KOPT-K1 (cell line): ENCODE measurements around the gene FCMR.

Experiments used
- H3K27ac ChIP-seq: fragments of 200-600 bp; sonication (generic); 2 replicates; pipeline ENCODE4 v1.5.1; 2016; ENCODE audit warnings: antibody characterized with exemption, mild to moderate bottlenecking, low read depth, low read length; ENCODE audit not compliant: poor library complexity, severe bottlenecking
- H3K36me3 ChIP-seq: fragments of 200-600 bp; sonication (generic); 2 replicates; pipeline ENCODE4 v1.5.1; 2017; ENCODE audit warnings: antibody characterized with exemption, mild to moderate bottlenecking, low read length, moderate library complexity; ENCODE audit not compliant: insufficient read depth
- H3K9me3 ChIP-seq: fragments of 200-600 bp; sonication (generic); 2 replicates; pipeline ENCODE4 v1.5.1; 2017; ENCODE audit warnings: antibody characterized with exemption, low read length, mild to moderate bottlenecking; ENCODE audit not compliant: insufficient read depth, poor library complexity, severe bottlenecking

Gene FCMR

GRCh38 chr1:206890125-206891060, 31.3 kb downstream of the FCMR start:
- H3K36me3 ChIP-seq, result no peaks in the 10 kb centered on the region
- H3K9me3 ChIP-seq, result no peaks in the 10 kb centered on the region
- H3K27ac ChIP-seq, result no peak overlapping the region

GRCh38 chr1:206887701-206888100, 34.0 kb downstream of the FCMR start:
- H3K36me3 ChIP-seq, result no peaks in the 10 kb centered on the region
- H3K27ac ChIP-seq, result no peak overlapping the region
- H3K9me3 ChIP-seq, result no peaks in the 10 kb centered on the region

GRCh38 chr1:206886831-206887230, 34.9 kb downstream of the FCMR start:
- H3K9me3 ChIP-seq, result no peaks in the 10 kb centered on the region
- H3K27ac ChIP-seq, result no peak overlapping the region
- H3K36me3 ChIP-seq, result no peaks in the 10 kb centered on the region

DNA sequence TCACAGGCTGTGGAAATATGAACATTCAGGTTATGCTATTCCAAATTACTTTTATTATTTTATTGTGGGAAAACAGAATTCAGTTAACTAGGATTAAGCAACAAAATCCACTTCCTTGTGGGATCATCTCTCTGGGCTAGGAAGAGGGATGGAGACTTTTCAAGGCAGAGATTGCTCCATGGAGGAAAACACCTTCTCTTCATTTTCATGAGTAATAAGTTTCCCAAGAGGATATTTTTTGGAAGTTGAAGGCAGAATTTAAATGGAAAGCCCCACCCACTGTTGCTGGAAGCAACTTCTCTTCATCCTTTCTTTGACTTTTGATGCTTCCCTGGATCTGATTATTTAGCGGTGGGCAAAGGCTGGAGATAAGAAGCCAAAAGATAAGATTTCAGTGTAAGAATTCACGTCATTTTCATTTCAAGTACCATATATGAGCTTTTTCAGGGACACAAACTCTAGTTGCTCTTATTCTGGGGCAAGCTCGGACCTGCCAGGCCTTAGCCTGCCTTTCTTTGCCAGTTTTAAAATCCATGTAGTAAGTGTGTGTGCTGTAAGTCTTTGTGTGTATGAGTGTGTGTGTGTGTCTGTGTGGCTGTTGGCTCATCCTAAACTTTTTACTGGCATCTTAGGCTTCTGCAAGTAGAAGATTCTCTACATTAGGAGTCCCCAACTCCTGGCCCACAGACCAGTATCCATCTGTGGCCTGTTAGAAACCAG, 36.2 kb downstream of the FCMR start:
- Histone ChIP-seq H3K9me3 (no peaks in the 10 kb centered on the region), H3K27ac (no peak overlapping the region), H3K36me3 (no peaks in the 10 kb centered on the region)

- peaks cover 6% of the 10 kb centered on the region for H3K9me3 ChIP-seq
- H3K36me3 ChIP-seq, result no peaks in the 10 kb centered on the region
- no peak overlapping the region for H3K27ac ChIP-seq
Observed at GRCh38 chr1:206883876-206884275, 37.9 kb downstream of the FCMR start.

DNA sequence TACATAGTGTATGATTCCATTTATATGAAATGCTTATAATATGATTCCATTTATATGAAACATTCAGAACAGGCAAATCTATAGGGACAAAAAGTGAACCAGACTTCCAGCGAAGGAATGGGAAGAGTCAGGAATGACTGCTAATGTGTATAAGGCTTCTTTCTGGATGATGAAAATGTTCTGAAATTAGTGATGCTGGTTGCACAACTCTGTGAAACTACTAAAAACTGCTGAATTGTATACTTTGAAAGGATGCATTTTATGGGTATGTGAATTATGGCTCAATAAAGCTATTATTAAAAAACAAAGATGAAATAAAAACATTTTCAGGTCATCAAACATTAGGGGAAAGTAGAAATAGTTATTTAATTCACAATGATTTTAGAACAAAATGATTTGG, 38.6 kb downstream of the FCMR start:
- Histone ChIP-seq H3K9me3 (peaks cover 12% of the 10 kb centered on the region), H3K27ac (no peak overlapping the region), H3K36me3 (no peaks in the 10 kb centered on the region)

- Histone ChIP-seq H3K27ac (no peak overlapping the region), H3K36me3 (no peaks in the 10 kb centered on the region), H3K9me3 (peaks cover 18% of the 10 kb centered on the region)
Observed at GRCh38 chr1:206882555-206882954, 39.2 kb downstream of the FCMR start.

DNA sequence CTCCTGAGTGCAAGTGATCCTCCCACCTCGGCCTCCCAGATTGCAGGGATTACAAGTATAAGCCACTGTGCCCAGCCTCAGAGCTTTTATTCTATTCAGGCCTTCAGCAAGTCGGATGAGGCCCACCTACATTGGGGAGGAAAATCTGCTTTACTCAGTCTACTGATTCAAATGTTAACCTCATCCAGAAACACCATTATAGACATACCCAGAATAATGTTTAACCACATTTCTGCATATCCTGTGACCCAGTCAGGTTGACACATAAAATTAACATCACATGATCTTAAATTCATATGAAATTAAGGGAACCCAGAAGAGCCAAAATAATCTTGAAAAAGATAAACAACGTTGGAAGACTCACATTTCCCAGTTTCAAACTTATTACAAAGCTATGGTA, 41.4 kb downstream of the FCMR start:
- Histone ChIP-seq H3K9me3 (peaks cover 27% of the 10 kb centered on the region), H3K27ac (no peak overlapping the region)

GRCh38 chr1:206878456-206878855, 43.3 kb downstream of the FCMR start:
- Histone ChIP-seq H3K36me3 (no peaks in the 10 kb centered on the region), H3K27ac (no peak overlapping the region), H3K9me3 (peaks cover 27% of the 10 kb centered on the region)

More for the DNA sequence above, 41.4 kb downstream of the FCMR start:
- no peaks in the 10 kb centered on the region for H3K36me3 ChIP-seq

GRCh38 chr1:206875752-206876377, 45.9 kb downstream of the FCMR start:
- Histone ChIP-seq H3K36me3 (no peaks in the 10 kb centered on the region), H3K27ac (no peak overlapping the region), H3K9me3 (peaks cover 32% of the 10 kb centered on the region)

GRCh38 chr1:206873603-206874188, 48.0 kb downstream of the FCMR start:
- Histone ChIP-seq H3K9me3 (peaks cover 25% of the 10 kb centered on the region), H3K27ac (no peak overlapping the region), H3K36me3 (no peaks in the 10 kb centered on the region)

DNA sequence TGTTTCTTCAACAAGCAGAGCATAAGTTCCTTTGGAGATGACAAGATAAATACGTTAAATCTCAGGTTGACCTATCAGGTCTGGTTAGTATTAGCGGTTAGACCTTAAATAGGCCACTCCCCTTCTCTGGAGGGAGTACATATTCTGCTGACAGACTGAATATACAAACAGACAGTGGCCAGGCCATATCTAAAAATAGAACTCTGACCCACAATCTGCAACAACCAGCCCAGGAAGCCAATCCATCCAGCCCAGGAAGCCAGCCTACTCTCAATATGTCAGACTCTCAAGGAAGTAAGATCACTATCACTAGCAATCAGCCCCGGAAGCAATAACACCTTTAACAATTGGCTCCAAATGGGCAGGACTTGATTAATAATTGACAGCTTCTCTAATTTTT, 49.6 kb downstream of the FCMR start:
- H3K36me3 ChIP-seq, result no peaks in the 10 kb centered on the region
- peaks cover 14% of the 10 kb centered on the region for H3K9me3 ChIP-seq
- no peak overlapping the region for H3K27ac ChIP-seq

DNA sequence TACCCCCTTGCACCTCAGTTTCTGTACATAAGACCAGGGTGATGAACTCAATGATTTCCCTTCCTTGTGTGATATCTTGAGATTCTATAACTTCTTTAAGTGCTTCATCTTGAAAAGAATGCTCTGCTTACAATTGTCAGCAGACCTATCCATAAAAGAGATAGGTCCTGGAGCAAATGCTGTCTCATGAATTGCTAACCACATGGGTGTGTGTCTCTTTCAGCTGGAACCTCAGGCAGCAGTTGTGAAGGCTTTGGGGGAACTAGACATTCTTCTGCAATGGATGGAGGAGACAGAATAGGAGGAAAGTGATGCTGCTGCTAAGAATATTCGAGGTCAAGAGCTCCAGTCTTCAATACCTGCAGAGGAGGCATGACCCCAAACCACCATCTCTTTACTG, 53.5 kb downstream of the FCMR start:
- Histone ChIP-seq H3K27ac (no peak overlapping the region), H3K9me3 (peaks cover 4% of the 10 kb centered on the region), H3K36me3 (no peaks in the 10 kb centered on the region)

DNA sequence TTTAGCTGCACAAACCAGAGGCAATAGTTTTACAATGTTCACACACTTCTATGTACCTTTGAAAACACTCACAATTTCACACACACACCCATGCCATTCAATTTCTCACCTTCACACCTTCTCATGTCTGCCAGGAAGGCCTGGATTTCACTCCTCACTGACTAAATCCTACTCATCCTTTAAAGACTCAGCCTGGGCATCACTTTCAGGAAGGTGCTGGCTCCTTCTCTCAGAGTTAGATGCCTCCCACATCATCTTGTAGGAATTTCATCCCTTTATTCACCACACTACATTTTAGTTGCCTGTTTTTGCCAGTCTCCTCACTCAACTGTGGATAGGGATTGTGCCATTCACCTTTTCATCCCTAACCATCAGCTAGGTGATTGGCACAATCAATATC, 54.0 kb downstream of the FCMR start:
- H3K27ac ChIP-seq, result no peak overlapping the region
- H3K9me3 ChIP-seq, result peaks cover 4% of the 10 kb centered on the region
- H3K36me3 ChIP-seq, result no peaks in the 10 kb centered on the region

DNA sequence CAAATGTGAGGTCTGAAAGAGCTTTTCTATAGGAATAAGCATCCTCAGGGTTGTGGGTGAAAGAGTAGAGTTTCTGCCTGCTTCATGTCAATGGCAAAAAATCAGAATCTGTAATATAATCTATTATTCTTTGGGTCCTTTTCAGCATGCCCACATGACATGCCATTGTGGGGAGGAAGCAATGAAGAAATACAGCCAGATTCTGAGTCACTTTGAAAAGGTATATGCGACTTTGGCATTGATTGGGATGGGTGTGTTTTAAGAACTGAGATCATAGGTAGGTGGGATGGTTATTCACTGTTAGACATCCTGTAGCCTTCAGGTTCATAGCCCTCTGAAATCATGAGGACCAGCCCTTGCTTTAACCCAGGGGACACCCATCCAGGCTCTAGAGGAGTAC, 54.5 kb downstream of the FCMR start:
- peaks cover 2% of the 10 kb centered on the region for H3K9me3 ChIP-seq
- H3K27ac ChIP-seq, result no peak overlapping the region
- H3K36me3 ChIP-seq, result no peaks in the 10 kb centered on the region
